ENCODE data around the gene KRT72.

Gene KRT72

DNA sequence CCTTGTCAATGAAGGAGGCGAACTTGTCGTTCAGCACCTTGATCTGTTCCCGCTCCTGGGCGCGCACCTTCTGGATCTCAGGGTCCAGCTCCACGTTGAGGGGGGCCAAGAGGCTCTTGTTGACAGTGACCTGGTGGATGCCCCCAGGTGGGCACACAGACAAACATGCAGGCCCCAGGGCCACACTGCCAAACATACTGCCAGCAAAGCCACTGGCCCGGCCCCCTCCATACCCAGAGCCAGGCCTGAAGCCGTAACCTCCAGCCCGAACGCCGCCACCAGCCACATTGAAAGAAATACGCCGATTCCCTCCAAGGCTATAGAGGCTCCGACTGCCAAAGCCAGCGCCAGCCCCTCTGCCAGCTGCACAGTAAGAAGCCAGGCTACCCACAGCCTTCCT lies 28.0 kb downstream of the KRT72 start:
- no peak overlapping the region for H4K8ac ChIP-seq (ENCODE audit: low read depth, low read length)
- H3K18ac ChIP-seq (ENCODE audit: low read length) = no peak overlapping the region
- H2BK120ac ChIP-seq (ENCODE audit: low read depth, low read length) = no peak overlapping the region
- H2BK12ac ChIP-seq (ENCODE audit: low read length) = no peak overlapping the region
- no peak overlapping the region for H3K4ac ChIP-seq (ENCODE audit: low read length)
- H3K27me3 ChIP-seq (ENCODE audit: control insufficient read depth in 3 of 3, insufficient read depth in 3 of 3, low read depth in 1 of 3, low read length in 3 of 3) = peaks cover 0 to 8% (median 0%) of the 10 kb centered on the region in 3 experiments
- no peak for DNase-seq (ENCODE audit: low spot score)
- H3K14ac ChIP-seq (ENCODE audit: low read length) = no peak overlapping the region
- H2AFZ ChIP-seq (ENCODE audit: low read length) = no peak overlapping the region
- no peaks in the 10 kb centered on the region for H3K36me3 ChIP-seq (replicated peaks in 1 of 2; ENCODE audit: control insufficient read depth in 2 of 2, insufficient read depth in 2 of 2, low read length in 2 of 2)
- H4K91ac ChIP-seq (ENCODE audit: low read depth, low read length, poor library complexity) = no peak overlapping the region
- H3K79me1 ChIP-seq (ENCODE audit: low read depth, low read length) = no peaks in the 10 kb centered on the region
- H3K4me1 ChIP-seq (ENCODE audit: control insufficient read depth in 2 of 2, insufficient read depth in 1 of 2, low read depth in 1 of 2, low read length in 2 of 2) = peaks cover 0 to 5% of the 10 kb centered on the region in 2 donors
- H2BK15ac ChIP-seq (ENCODE audit: low read length) = no peak overlapping the region
- no peak overlapping the region for H2BK5ac ChIP-seq (ENCODE audit: low read length)
- H3K4me3 ChIP-seq (ENCODE audit: low read length in 2 of 2) = no peak overlapping the region
- H3K27ac ChIP-seq (replicated peaks; ENCODE audit: low read length) = no peak overlapping the region
- no peak overlapping the region for H3K4me2 ChIP-seq (ENCODE audit: insufficient read depth, low read length, poor library complexity, severe bottlenecking)
- no peak overlapping the region for H2AK5ac ChIP-seq (ENCODE audit: low read depth, low read length)
- H3K23ac ChIP-seq (ENCODE audit: low read depth, low read length, poor library complexity) = no peak overlapping the region
- H3K9ac ChIP-seq (ENCODE audit: low read depth, low read length, poor library complexity) = no peak overlapping the region
- no peaks in the 10 kb centered on the region for H3K9me3 ChIP-seq (replicated peaks in 1 of 2; ENCODE audit: control insufficient read depth in 2 of 2, insufficient read depth in 1 of 2, low read depth in 1 of 2, low read length in 2 of 2)
- WGBS, 2 donors (ENCODE audit: extremely low coverage in 2 of 2, insufficient read length in 2 of 2, insufficient replicate concordance in 1 of 2) = no CpG with 5 or more reads among the region's 15 CpGs

DNA sequence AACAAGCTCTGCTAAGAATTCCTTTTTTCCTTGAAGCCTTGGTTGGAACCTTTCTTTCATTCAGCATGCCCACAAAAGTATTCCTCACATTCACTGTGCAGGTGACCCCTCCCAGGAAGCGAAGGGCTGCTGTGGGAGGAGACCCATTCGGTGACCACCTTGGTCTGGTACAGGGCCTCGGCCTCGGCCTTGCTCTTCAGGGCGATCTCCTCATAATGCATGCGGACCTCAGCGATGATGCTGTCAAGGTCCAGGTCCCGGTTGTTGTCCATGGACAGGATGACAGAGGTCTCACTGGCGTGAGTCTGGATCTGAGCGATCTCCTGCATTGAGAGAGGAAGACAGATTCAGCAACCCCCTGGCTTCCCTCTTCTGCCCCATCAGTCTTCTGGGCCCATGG lies 30.8 kb downstream of the KRT72 start:
- no peak overlapping the region for H2BK5ac ChIP-seq (ENCODE audit: low read length)
- no peaks in the 10 kb centered on the region for H3K79me1 ChIP-seq (ENCODE audit: low read depth, low read length)
- no peak overlapping the region for H2AK5ac ChIP-seq (ENCODE audit: low read depth, low read length)
- no peak overlapping the region for H2BK15ac ChIP-seq (ENCODE audit: low read length)
- no peak overlapping the region for H4K8ac ChIP-seq (ENCODE audit: low read depth, low read length)
- no peak overlapping the region for H3K18ac ChIP-seq (ENCODE audit: low read length)
- no peak overlapping the region for H3K4me3 ChIP-seq (ENCODE audit: low read length in 2 of 2)
- H2AFZ ChIP-seq (ENCODE audit: low read length) = no peak overlapping the region
- DNase-seq (ENCODE audit: low spot score) = no peak
- H3K9me3 ChIP-seq (replicated peaks in 1 of 2; ENCODE audit: control insufficient read depth in 2 of 2, insufficient read depth in 1 of 2, low read depth in 1 of 2, low read length in 2 of 2) = no peaks in the 10 kb centered on the region
- peaks cover 0 to 4% of the 10 kb centered on the region in 2 donors for H3K4me1 ChIP-seq (ENCODE audit: control insufficient read depth in 2 of 2, insufficient read depth in 1 of 2, low read depth in 1 of 2, low read length in 2 of 2)
- no peak overlapping the region for H3K27ac ChIP-seq (replicated peaks; ENCODE audit: low read length)
- H4K91ac ChIP-seq (ENCODE audit: low read depth, low read length, poor library complexity) = no peak overlapping the region
- no peak overlapping the region for H3K14ac ChIP-seq (ENCODE audit: low read length)
- no peak overlapping the region for H3K9ac ChIP-seq (ENCODE audit: low read depth, low read length, poor library complexity)
- no peak overlapping the region for H2BK120ac ChIP-seq (ENCODE audit: low read depth, low read length)
- H3K4me2 ChIP-seq (ENCODE audit: insufficient read depth, low read length, poor library complexity, severe bottlenecking) = no peak overlapping the region
- no peak overlapping the region for H3K23ac ChIP-seq (ENCODE audit: low read depth, low read length, poor library complexity)
- peaks cover 0 to 3% (median 0%) of the 10 kb centered on the region in 3 experiments for H3K27me3 ChIP-seq (ENCODE audit: control insufficient read depth in 3 of 3, insufficient read depth in 3 of 3, low read depth in 1 of 3, low read length in 3 of 3)
- no peaks in the 10 kb centered on the region for H3K36me3 ChIP-seq (replicated peaks in 1 of 2; ENCODE audit: control insufficient read depth in 2 of 2, insufficient read depth in 2 of 2, low read length in 2 of 2)
- no peak overlapping the region for H3K4ac ChIP-seq (ENCODE audit: low read length)
- H2BK12ac ChIP-seq (ENCODE audit: low read length) = no peak overlapping the region
- WGBS, 2 donors (ENCODE audit: extremely low coverage in 2 of 2, insufficient read length in 2 of 2, insufficient replicate concordance in 1 of 2) = no CpG with 5 or more reads among the region's 10 CpGs

DNA sequence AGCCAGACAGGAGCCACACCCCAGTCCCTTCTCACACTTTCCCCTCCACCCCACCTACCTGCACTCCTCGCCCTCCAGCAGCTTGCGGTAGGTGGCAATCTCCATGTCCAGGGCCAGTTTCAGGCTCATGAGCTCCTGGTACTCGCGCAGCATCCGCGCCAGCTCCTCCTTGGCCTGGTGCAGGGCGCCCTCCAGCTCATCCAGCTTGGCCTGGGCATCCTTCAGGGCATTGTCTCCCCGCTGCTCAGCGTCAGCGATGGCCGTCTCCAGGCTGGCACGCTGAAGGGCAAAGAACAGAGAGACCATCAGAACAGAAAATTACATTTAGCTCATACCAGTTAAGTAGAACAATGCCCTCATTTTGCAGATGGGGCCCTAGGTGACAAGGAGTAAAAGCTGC lies 33.2 kb downstream of the KRT72 start:
- H2BK15ac ChIP-seq (ENCODE audit: low read length) = no peak overlapping the region

DNA sequence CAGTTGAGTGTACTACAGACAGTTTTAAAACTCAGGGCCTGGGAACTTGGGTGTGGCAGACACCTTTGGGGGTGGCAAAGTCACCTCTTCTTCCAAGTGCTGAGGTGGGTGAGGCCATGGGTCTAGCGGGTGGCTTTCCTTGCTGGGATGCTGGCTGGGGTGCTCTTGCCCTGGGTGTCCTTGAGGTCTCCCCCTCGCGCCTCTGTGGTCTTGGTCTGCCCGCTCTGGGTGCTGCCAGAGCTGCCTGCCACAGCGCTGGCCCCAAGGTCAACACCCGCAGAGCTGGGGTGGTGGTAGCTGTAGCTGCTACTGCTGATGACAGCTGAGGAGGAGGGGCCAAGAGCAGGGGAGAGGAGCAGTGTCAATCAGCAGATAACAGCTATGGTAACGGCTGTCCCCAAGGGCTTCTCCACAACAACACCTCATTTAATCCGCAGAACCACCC lies 34.4 kb downstream of the KRT72 start:
- H3K9ac ChIP-seq (ENCODE audit: low read depth, low read length, poor library complexity) = no peak overlapping the region
- H3K4me3 ChIP-seq (ENCODE audit: low read length in 2 of 2) = no peak overlapping the region
- H3K27ac ChIP-seq (replicated peaks; ENCODE audit: low read length) = no peak overlapping the region
- no peak overlapping the region for H2AK5ac ChIP-seq (ENCODE audit: low read depth, low read length)
- H2BK12ac ChIP-seq (ENCODE audit: low read length) = no peak overlapping the region
- no peaks in the 10 kb centered on the region for H3K9me3 ChIP-seq (replicated peaks in 1 of 2; ENCODE audit: control insufficient read depth in 2 of 2, insufficient read depth in 1 of 2, low read depth in 1 of 2, low read length in 2 of 2)
- H3K18ac ChIP-seq (ENCODE audit: low read length) = no peak overlapping the region
- H3K4ac ChIP-seq (ENCODE audit: low read length) = no peak overlapping the region
- no peak overlapping the region for H2AFZ ChIP-seq (ENCODE audit: low read length)
- H3K27me3 ChIP-seq (ENCODE audit: control insufficient read depth in 3 of 3, insufficient read depth in 3 of 3, low read depth in 1 of 3, low read length in 3 of 3) = peaks cover 0 to 3% (median 0%) of the 10 kb centered on the region in 3 experiments
- H3K14ac ChIP-seq (ENCODE audit: low read length) = no peak overlapping the region
- no peak overlapping the region for H2BK15ac ChIP-seq (ENCODE audit: low read length)
- H2BK120ac ChIP-seq (ENCODE audit: low read depth, low read length) = no peak overlapping the region
- H3K4me2 ChIP-seq (ENCODE audit: insufficient read depth, low read length, poor library complexity, severe bottlenecking) = no peak overlapping the region
- H4K8ac ChIP-seq (ENCODE audit: low read depth, low read length) = no peak overlapping the region
- no peaks in the 10 kb centered on the region for H3K36me3 ChIP-seq (replicated peaks in 1 of 2; ENCODE audit: control insufficient read depth in 2 of 2, insufficient read depth in 2 of 2, low read length in 2 of 2)
- no CpG with 5 or more reads among the region's 8 CpGs for WGBS, 2 donors (ENCODE audit: extremely low coverage in 2 of 2, insufficient read length in 2 of 2, insufficient replicate concordance in 1 of 2)
- no peak overlapping the region for H4K91ac ChIP-seq (ENCODE audit: low read depth, low read length, poor library complexity)
- DNase-seq (ENCODE audit: low spot score) = no peak
- H3K79me1 ChIP-seq (ENCODE audit: low read depth, low read length) = no peaks in the 10 kb centered on the region
- H3K23ac ChIP-seq (ENCODE audit: low read depth, low read length, poor library complexity) = no peak overlapping the region
- H3K4me1 ChIP-seq (ENCODE audit: control insufficient read depth in 2 of 2, insufficient read depth in 1 of 2, low read depth in 1 of 2, low read length in 2 of 2) = peaks cover 0 to 4% of the 10 kb centered on the region in 2 donors
- no peak overlapping the region for H2BK5ac ChIP-seq (ENCODE audit: low read length)

More for the DNA sequence above, 33.2 kb downstream of the KRT72 start:
- H2AK5ac ChIP-seq (ENCODE audit: low read depth, low read length) = no peak overlapping the region
- no peak overlapping the region for H4K8ac ChIP-seq (ENCODE audit: low read depth, low read length)
- no peaks in the 10 kb centered on the region for H3K79me1 ChIP-seq (ENCODE audit: low read depth, low read length)
- no peak overlapping the region for H3K23ac ChIP-seq (ENCODE audit: low read depth, low read length, poor library complexity)
- H2BK5ac ChIP-seq (ENCODE audit: low read length) = no peak overlapping the region
- peaks cover 0 to 4% of the 10 kb centered on the region in 2 donors for H3K4me1 ChIP-seq (ENCODE audit: control insufficient read depth in 2 of 2, insufficient read depth in 1 of 2, low read depth in 1 of 2, low read length in 2 of 2)
- H2BK120ac ChIP-seq (ENCODE audit: low read depth, low read length) = no peak overlapping the region
- DNase-seq (ENCODE audit: low spot score) = no peak
- no peak overlapping the region for H3K18ac ChIP-seq (ENCODE audit: low read length)
- no CpG with 5 or more reads among the region's 12 CpGs for WGBS, 2 donors (ENCODE audit: extremely low coverage in 2 of 2, insufficient read length in 2 of 2, insufficient replicate concordance in 1 of 2)
- H2BK12ac ChIP-seq (ENCODE audit: low read length) = no peak overlapping the region
- H3K9ac ChIP-seq (ENCODE audit: low read depth, low read length, poor library complexity) = no peak overlapping the region
- peaks cover 0 to 3% (median 0%) of the 10 kb centered on the region in 3 experiments for H3K27me3 ChIP-seq (ENCODE audit: control insufficient read depth in 3 of 3, insufficient read depth in 3 of 3, low read depth in 1 of 3, low read length in 3 of 3)
- H3K14ac ChIP-seq (ENCODE audit: low read length) = no peak overlapping the region
- no peak overlapping the region for H4K91ac ChIP-seq (ENCODE audit: low read depth, low read length, poor library complexity)
- H3K4me3 ChIP-seq (ENCODE audit: low read length in 2 of 2) = no peak overlapping the region
- H3K36me3 ChIP-seq (replicated peaks in 1 of 2; ENCODE audit: control insufficient read depth in 2 of 2, insufficient read depth in 2 of 2, low read length in 2 of 2) = no peaks in the 10 kb centered on the region
- H3K9me3 ChIP-seq (replicated peaks in 1 of 2; ENCODE audit: control insufficient read depth in 2 of 2, insufficient read depth in 1 of 2, low read depth in 1 of 2, low read length in 2 of 2) = no peaks in the 10 kb centered on the region
- H3K4ac ChIP-seq (ENCODE audit: low read length) = no peak overlapping the region
- H2AFZ ChIP-seq (ENCODE audit: low read length) = no peak overlapping the region
- no peak overlapping the region for H3K4me2 ChIP-seq (ENCODE audit: insufficient read depth, low read length, poor library complexity, severe bottlenecking)
- H3K27ac ChIP-seq (replicated peaks; ENCODE audit: low read length) = no peak overlapping the region

Data from neuronal stem cell (in vitro differentiated cells).